K562 (cell line): Measurements from ENCODE around the gene NAV2. TPM values are rescaled to one million over a fixed set of nuclear protein-coding genes. Genes with fewer than 3 reads are reported as not detected.

ENCODE experiments used
- C11orf30 ChIP-seq: fragments of 450-650 bp; IDR thresholded peaks from 2 replicates; pipeline ENCODE4 v1.6.1; 2016; ENCODE audit warnings: low read depth, mild to moderate bottlenecking
- CHAMP1 ChIP-seq: fragments of 450-650 bp; IDR thresholded peaks from 2 replicates; pipeline ENCODE4 v1.6.1; 2016; ENCODE audit warnings: mild to moderate bottlenecking
- CREB3L1 ChIP-seq: fragments of 450-650 bp; IDR thresholded peaks from 2 replicates; pipeline ENCODE4 v1.6.1; 2014; ENCODE audit warnings: low read depth, mild to moderate bottlenecking, moderate library complexity, borderline replicate concordance
- CREB5 ChIP-seq: fragments of 250-450 bp; sonication (Bioruptor Pico); IDR thresholded peaks from 2 replicates; pipeline ENCODE4 v1.5.0; 2020; ENCODE audit warnings: mild to moderate bottlenecking
- DEAF1 ChIP-seq: fragments of 450-650 bp; formaldehyde crosslinking; IDR thresholded peaks from 2 replicates; pipeline ENCODE4 v1.4.0; 2020; ENCODE audit warnings: mild to moderate bottlenecking, moderate library complexity
- DPF2 ChIP-seq: fragments of 450-650 bp; IDR thresholded peaks from 2 replicates; pipeline ENCODE4 v1.6.1; 2016
- MIER1 ChIP-seq: fragments of 450-650 bp; IDR thresholded peaks from 2 replicates; pipeline ENCODE4 v1.6.1; 2016; ENCODE audit warnings: antibody characterized with exemption, mild to moderate bottlenecking, low read depth
- NFIC ChIP-seq: fragments of 450-650 bp; IDR thresholded peaks from 2 replicates; pipeline ENCODE4 v1.6.1; 2017; ENCODE audit warnings: mild to moderate bottlenecking, inconsistent platforms
- PRDM10 ChIP-seq: fragments of 450-650 bp; IDR thresholded peaks from 2 replicates; pipeline ENCODE4 v1.6.1; 2018; ENCODE audit not compliant: partially characterized antibody
- TBL1XR1 ChIP-seq, 2 experiments: IDR thresholded peaks; 2 replicates each; pipeline ENCODE4 v1.6.1; 2012; ENCODE audit warnings: improper control_type of control experiment in 2 of 2, low read length in 2 of 2, mild to moderate bottlenecking in 1 of 2
- TFAP4 ChIP-seq: sonication (generic); formaldehyde crosslinking; IDR thresholded peaks from 2 replicates; pipeline ENCODE4 v1.8.0; 2022; ENCODE audit warnings: missing genetic modification reagents, mild to moderate bottlenecking, moderate library complexity, borderline replicate concordance
- TGIF2 ChIP-seq: sonication (generic); formaldehyde crosslinking; IDR thresholded peaks from 2 replicates; pipeline ENCODE4 v1.8.1; 2022; ENCODE audit warnings: mild to moderate bottlenecking, missing genetic modification reagents, moderate library complexity
- VEZF1 ChIP-seq: fragments of 200-800 bp; sonication (Bioruptor generic); IDR thresholded peaks from 2 replicates; pipeline ENCODE4 v1.6.1; 2017; ENCODE audit warnings: missing genetic modification characterization, missing compliant biosample characterization
- ZNF175 ChIP-seq: fragments of 200-800 bp; sonication (Bioruptor generic); IDR thresholded peaks from 2 replicates; pipeline ENCODE4 v1.6.1; 2016; ENCODE audit warnings: low read depth, mild to moderate bottlenecking, missing genetic modification characterization, missing compliant biosample characterization
- polyA plus RNA-seq, 8 experiments: library from polyadenylated mRNA; depleted of rRNA in 4 of 8; stranded (reverse) in 5 of 8; unstranded in 3 of 8; fragments of >200 nt; fragmentation: Nextera tagmentation in 2 of 8; fragmentation: Illumina TruSeq in 1 of 8; extraction: Ambion mirVana in 2 of 8; extraction: Trizol in 1 of 8; gene quantifications; 2 replicates each; pipeline versions ENCODE4 v1.2.1 to v1.2.3, GENCODE V29; 2011 to 2014; ENCODE audit warnings: inconsistent platforms in 1 of 8, missing spikeins in 1 of 8
- total RNA-seq, 7 experiments: library from RNA; depleted of rRNA in 6 of 7; stranded (reverse); fragments of >200 nt in 6 of 7; fragmentation: Illumina TruSeq in 2 of 7; extraction: Trizol in 2 of 7; gene quantifications; 2 replicates each; pipeline versions ENCODE4 v1.2.1 to v1.2.3, GENCODE V29; 2011 to 2021; ENCODE audit warnings: low replicate concordance in 1 of 7

Gene NAV2
- total and polyA plus RNA-seq, 9 of the 15 experiments (the other 6 are each of a cell fraction or from before 2014, with no cell fraction given) = 0.03 to 0.35 (median 0.05) TPM

- TF ChIP-seq CREB3L1 (no peak), CHAMP1 (no peak), VEZF1 (CRISPR knock-in tag) (0 out of 2 replicates have a peak, but pooled peaks have one; percentile 31), DPF2 (peak; percentile 86), C11orf30 (no peak), TGIF2 (CRISPR knock-in tag) (no peak), NFIC (no peak; the same call in 1 of the 2 replicates), PRDM10 (no peak), CREB5 (no peak), MIER1 (no peak), TFAP4 (peak; percentile 88), DEAF1 (CRISPR knock-in tag) (no peak), TBL1XR1 (IDR thresholded peaks at IDR 0.05; ENCODE audit: low read length in 2 of 2) (0 out of 4 replicates have a peak, but pooled peaks of 1 of the 2 experiments have one; percentile 45), ZNF175 (CRISPR knock-in tag) (peak; percentile 66; the same call in 1 of the 2 replicates)
Measured at GRCh38 chr11:19995145-19995544, 282.5 kb downstream of the NAV2 start (continued).
